Uterus (tissue), 4 donors: Measurements from ENCODE around the gene CEP120. TPM values are rescaled to one million over a fixed set of nuclear protein-coding genes. Genes with fewer than 3 reads are reported as not detected.
"Not testable (repeated sequence)": the region's sequence is repeated elsewhere in the genome, so short reads cannot be mapped to it uniquely, and the experiment has no call there.

ENCODE experiments used
- DNase-seq, 2 donors: peaks; one replicate each; pipeline ENCODE4 v3.0.0-alpha.2; 2019 to 2020
- H3K27ac ChIP-seq, 2 donors: fragments of 200-600 bp; sonication (generic); 1 replicate in 1 of 2; 2 replicates in 1 of 2; pipeline ENCODE4 v1.5.1; 2016 to 2018
- H3K27me3 ChIP-seq, 2 donors: fragments of 200-600 bp; sonication (generic); one replicate each; pipeline ENCODE4 v1.5.1; 2018 to 2019; ENCODE audit warnings: control low read depth in 1 of 2
- H3K36me3 ChIP-seq, 2 donors: fragments of 200-600 bp; sonication (generic); one replicate each; pipeline ENCODE4 v1.5.1; 2019; ENCODE audit warnings: control low read depth in 1 of 2
- H3K4me1 ChIP-seq, 2 donors: fragments of 200-600 bp; sonication (generic); one replicate each; pipeline ENCODE4 v1.5.1; 2018 to 2019; ENCODE audit warnings: control low read depth in 1 of 2
- H3K4me3 ChIP-seq, 2 donors: fragments of 200-600 bp; sonication (generic); 1 replicate in 1 of 2; 2 replicates in 1 of 2; pipeline ENCODE4 v1.5.1; 2018 to 2019; ENCODE audit warnings: mild to moderate bottlenecking in 1 of 2
- H3K9me3 ChIP-seq, 2 donors: fragments of 200-600 bp; sonication (generic); one replicate each; pipeline ENCODE4 v1.5.1; 2019; ENCODE audit warnings: control low read depth in 1 of 2
- CTCF ChIP-seq, 4 experiments: fragments of 200-600 bp in 2 of 4; fragments of 450-650 bp in 2 of 4; sonication (generic) in 2 of 4; IDR thresholded peaks; one replicate each; pipeline ENCODE4 v1.5.1; 2016 to 2019; ENCODE audit warnings: antibody characterized with exemption in 4 of 4, mild to moderate bottlenecking in 2 of 4, moderate library complexity in 1 of 4
- POLR2A ChIP-seq, 2 donors: fragments of 450-650 bp; IDR thresholded peaks; one replicate each; pipeline ENCODE4 v1.6.1; 2016; ENCODE audit warnings: antibody characterized with exemption in 2 of 2, mild to moderate bottlenecking in 1 of 2, moderate library complexity in 1 of 2
- intact Hi-C: fragments of 100-400 bp; cut with DNase I; formaldehyde crosslinking; loops from one replicate; pipeline ENCODE4 v1.15.1; 2023; ENCODE audit warnings: low total_unique reads
- total RNA-seq, 4 donors: library from RNA; depleted of rRNA in 3 of 4; stranded (reverse); fragments of >200 nt in 3 of 4; gene quantifications; one replicate each; pipeline versions ENCODE4 v1.1.0 to v1.2.4, GENCODE V29; 2014 to 2023
- donor health status: DM: yes; HTN: yes; CAD: no.

CEP120 gene
- total RNA-seq, 4 donors from 2014 or later = 18.2 to 55.8 (median 41.0) TPM

- H3K4me1 ChIP-seq = no peaks in the 10 kb centered on the region
- peak overlapping the region; percentile 72 to 96 for H3K4me3 ChIP-seq
- intact Hi-C loops = no loop called here
- no peaks in the 10 kb centered on the region for H3K36me3 ChIP-seq
- TF ChIP-seq CTCF (IDR thresholded peaks at IDR 0.05) (no peak), POLR2A (IDR thresholded peaks at IDR 0.05) (no peak)
- no peaks in the 10 kb centered on the region for H3K9me3 ChIP-seq
- no peaks in the 10 kb centered on the region for H3K27me3 ChIP-seq
- no peak for DNase-seq
- H3K27ac ChIP-seq = peak overlapping the region; percentile 86 to 87
These were observed 548 bp downstream of the CEP120 start for GRCh38 chr5:123422433-123423277.

- no peak for TF ChIP-seq POLR2A (IDR thresholded peaks at IDR 0.05)
- no peak for TF ChIP-seq CTCF (IDR thresholded peaks at IDR 0.05)
- peak overlapping the region; percentile 72 to 96 for H3K4me3 ChIP-seq
- DNase-seq = no peak
- H3K27ac ChIP-seq = peak overlapping the region in 1 of 2 donors; percentile 86
- no peaks in the 10 kb centered on the region for H3K4me1 ChIP-seq
- no peaks in the 10 kb centered on the region for H3K27me3 ChIP-seq
- intact Hi-C loops = no loop called here
- no peaks in the 10 kb centered on the region for H3K9me3 ChIP-seq
- H3K36me3 ChIP-seq = no peaks in the 10 kb centered on the region
These were observed 1.4 kb downstream of the CEP120 start for GRCh38 chr5:123421773-123422172.

GRCh38 chr5:123414974-123415373 lies 8.2 kb downstream of the CEP120 start:
- Histone ChIP-seq H3K4me3 (no peak overlapping the region), H3K27ac (no peak overlapping the region), H3K36me3 (no peaks in the 10 kb centered on the region), H3K4me1 (no peaks in the 10 kb centered on the region), H3K27me3 (no peaks in the 10 kb centered on the region), H3K9me3 (no peaks in the 10 kb centered on the region)
- TF ChIP-seq CTCF (IDR thresholded peaks at IDR 0.05) (no peak), POLR2A (IDR thresholded peaks at IDR 0.05) (no peak)
- no peak for DNase-seq
- intact Hi-C loops = no loop called here

- Histone ChIP-seq H3K9me3 (no peaks in the 10 kb centered on the region), H3K4me3 (no peak overlapping the region), H3K4me1 (no peaks in the 10 kb centered on the region), H3K27me3 (no peaks in the 10 kb centered on the region), H3K36me3 (no peaks in the 10 kb centered on the region), H3K27ac (no peak overlapping the region)
- DNase-seq = no peak
- intact Hi-C loops = no loop called here
- TF ChIP-seq CTCF (IDR thresholded peaks at IDR 0.05) (no peak), POLR2A (IDR thresholded peaks at IDR 0.05) (no peak)
These were observed 11.0 kb downstream of the CEP120 start for GRCh38 chr5:123412206-123412605.

GRCh38 chr5:123401999-123402398 lies 21.2 kb downstream of the CEP120 start:
- H3K27me3 ChIP-seq, intact Hi-C loops, H3K4me1 ChIP-seq, H3K9me3 ChIP-seq, H3K36me3 ChIP-seq, H3K27ac ChIP-seq, H3K4me3 ChIP-seq, DNase-seq: not testable (repeated sequence)
